Stomach (tissue), 4 donors: ENCODE results near the gene PIM2.

Source experiments
- POLR2AphosphoS5 ChIP-seq, 3 donors: sonication (generic); formaldehyde crosslinking; IDR thresholded peaks; one replicate each; pipeline ENCODE4 v1.6.1; 2016; ENCODE audit warnings: antibody characterized with exemption in 3 of 3
- TF ChIP-seq, protein P1 (sequence below), 7 experiments: fragments of 450-650 bp in 4 of 7; fragments of 200-600 bp in 3 of 7; sonication (generic) in 3 of 7; IDR thresholded peaks; one replicate each; pipeline ENCODE4 v1.5.1; 2016 to 2019; ENCODE audit warnings: antibody characterized with exemption in 7 of 7, control low read depth in 2 of 7, mild to moderate bottlenecking in 1 of 7

DNA sequence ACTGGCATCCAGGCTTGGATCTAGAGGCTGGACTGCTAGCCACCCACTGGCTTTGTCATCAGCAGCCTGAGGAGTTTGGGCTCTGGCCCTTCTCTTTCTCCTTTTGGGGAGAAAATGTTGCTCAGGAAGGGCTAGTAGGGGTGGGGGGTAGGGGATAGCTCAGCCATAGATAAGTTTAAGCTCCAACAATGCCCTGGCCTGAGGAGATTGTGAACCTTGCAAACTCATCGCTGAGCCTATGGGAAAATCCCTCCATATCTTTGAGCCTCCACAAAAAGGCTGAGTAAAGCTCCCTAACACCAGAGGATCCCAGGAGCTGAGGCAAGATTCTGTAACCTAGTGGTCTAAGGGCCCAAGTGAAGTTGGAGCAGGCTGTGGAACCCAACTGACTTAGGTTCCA is 29.8 kb upstream of the PIM2 start:
- TF ChIP-seq, protein P1, sequence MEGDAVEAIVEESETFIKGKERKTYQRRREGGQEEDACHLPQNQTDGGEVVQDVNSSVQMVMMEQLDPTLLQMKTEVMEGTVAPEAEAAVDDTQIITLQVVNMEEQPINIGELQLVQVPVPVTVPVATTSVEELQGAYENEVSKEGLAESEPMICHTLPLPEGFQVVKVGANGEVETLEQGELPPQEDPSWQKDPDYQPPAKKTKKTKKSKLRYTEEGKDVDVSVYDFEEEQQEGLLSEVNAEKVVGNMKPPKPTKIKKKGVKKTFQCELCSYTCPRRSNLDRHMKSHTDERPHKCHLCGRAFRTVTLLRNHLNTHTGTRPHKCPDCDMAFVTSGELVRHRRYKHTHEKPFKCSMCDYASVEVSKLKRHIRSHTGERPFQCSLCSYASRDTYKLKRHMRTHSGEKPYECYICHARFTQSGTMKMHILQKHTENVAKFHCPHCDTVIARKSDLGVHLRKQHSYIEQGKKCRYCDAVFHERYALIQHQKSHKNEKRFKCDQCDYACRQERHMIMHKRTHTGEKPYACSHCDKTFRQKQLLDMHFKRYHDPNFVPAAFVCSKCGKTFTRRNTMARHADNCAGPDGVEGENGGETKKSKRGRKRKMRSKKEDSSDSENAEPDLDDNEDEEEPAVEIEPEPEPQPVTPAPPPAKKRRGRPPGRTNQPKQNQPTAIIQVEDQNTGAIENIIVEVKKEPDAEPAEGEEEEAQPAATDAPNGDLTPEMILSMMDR (IDR thresholded peaks at IDR 0.05) = no peak
- no peak for TF ChIP-seq POLR2AphosphoS5 (IDR thresholded peaks at IDR 0.05)
